Osteocyte (in vitro differentiated cells): ENCODE data around the gene GDF9. TPM values are rescaled to one million over a fixed set of nuclear protein-coding genes. Genes with fewer than 3 reads are reported as not detected.

Experiments
- DNase-seq: peaks from one replicate; pipeline ENCODE4 v3.0.0; 2021; ENCODE audit warnings: mixed read lengths; ENCODE audit not compliant: unreplicated experiment; ENCODE audit errors: extremely low spot score
- H3K27ac Mint-ChIP-seq: one replicate; pipeline ENCODE4 v1.8.0; 2021; ENCODE audit warnings: mild to moderate bottlenecking, mixed read lengths; ENCODE audit not compliant: unreplicated experiment
- H3K27me3 Mint-ChIP-seq: one replicate; pipeline ENCODE4 v1.8.0; 2021; ENCODE audit warnings: mixed read lengths; ENCODE audit not compliant: unreplicated experiment
- H3K36me3 Mint-ChIP-seq: one replicate; pipeline ENCODE4 v1.8.0; 2021; ENCODE audit warnings: mixed read lengths; ENCODE audit not compliant: unreplicated experiment
- H3K4me1 Mint-ChIP-seq: one replicate; pipeline ENCODE4 v1.8.0; 2021; ENCODE audit warnings: mixed read lengths; ENCODE audit not compliant: unreplicated experiment
- H3K4me3 Mint-ChIP-seq: one replicate; pipeline ENCODE4 v1.8.0; 2021; ENCODE audit warnings: mild to moderate bottlenecking, moderate library complexity, mixed read lengths; ENCODE audit not compliant: unreplicated experiment
- H3K9me3 Mint-ChIP-seq: one replicate; pipeline ENCODE4 v1.8.0; 2021; ENCODE audit warnings: mixed read lengths; ENCODE audit not compliant: unreplicated experiment
- total RNA-seq: library from RNA; stranded (reverse); gene quantifications from 2 replicates; pipeline ENCODE4 v1.2.1, GENCODE V29; 2021
- TF ChIP-seq, protein P1 (sequence below): fragments of 200-600 bp; sonication (generic); IDR thresholded peaks from 2 replicates; pipeline ENCODE4 v1.5.0; 2021; ENCODE audit warnings: antibody characterized with exemption, mild to moderate bottlenecking, moderate library complexity

The GDF9 gene
- total RNA-seq, 1 donor from 2014 or later, result 0.30 TPM

DNA sequence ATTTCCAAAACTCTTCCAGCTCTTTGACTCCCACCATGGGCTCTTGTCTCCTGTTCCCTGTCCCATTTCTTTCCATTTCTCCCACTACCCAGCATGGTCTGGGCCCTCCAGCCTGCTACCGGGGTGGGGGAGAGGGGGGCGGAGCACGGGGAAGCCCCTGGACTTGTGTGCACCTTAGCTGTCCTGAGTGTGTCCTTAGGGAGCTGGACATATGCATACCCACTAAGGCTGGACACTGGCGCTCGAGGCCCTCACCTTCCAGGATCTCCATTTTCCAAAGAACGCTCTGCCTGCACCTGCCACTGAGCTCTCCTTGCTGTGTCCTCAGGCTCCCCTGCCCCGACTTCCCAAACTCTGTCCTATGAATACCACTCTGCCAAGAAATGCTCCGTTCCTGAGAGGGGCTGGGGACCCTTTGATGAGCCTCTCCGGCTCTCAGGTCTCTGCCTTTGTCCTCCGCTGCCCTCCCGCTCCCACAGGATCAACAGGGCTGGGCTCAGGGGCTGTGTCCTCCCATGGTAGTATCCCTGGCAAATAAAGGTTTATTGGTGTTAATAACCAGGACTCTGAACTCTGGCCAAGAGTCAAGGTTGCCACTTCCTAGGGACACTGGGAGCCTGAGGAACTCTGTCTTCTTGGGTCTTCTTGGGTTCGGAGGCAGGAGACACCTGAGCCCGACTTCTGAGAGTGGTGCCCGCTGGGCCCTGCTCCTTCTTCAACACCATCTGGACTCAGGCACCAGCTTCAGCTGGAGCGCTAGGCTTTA is 35.0 kb downstream of the GDF9 start:
- no peak for DNase-seq
- H3K36me3 Mint-ChIP-seq, result no peaks in the 10 kb centered on the region
- no peaks in the 10 kb centered on the region for H3K27me3 Mint-ChIP-seq
- H3K4me1 Mint-ChIP-seq, result peaks cover 14% of the 10 kb centered on the region
- peak overlapping the region; percentile 71 for H3K4me3 Mint-ChIP-seq
- TF ChIP-seq, protein P1, sequence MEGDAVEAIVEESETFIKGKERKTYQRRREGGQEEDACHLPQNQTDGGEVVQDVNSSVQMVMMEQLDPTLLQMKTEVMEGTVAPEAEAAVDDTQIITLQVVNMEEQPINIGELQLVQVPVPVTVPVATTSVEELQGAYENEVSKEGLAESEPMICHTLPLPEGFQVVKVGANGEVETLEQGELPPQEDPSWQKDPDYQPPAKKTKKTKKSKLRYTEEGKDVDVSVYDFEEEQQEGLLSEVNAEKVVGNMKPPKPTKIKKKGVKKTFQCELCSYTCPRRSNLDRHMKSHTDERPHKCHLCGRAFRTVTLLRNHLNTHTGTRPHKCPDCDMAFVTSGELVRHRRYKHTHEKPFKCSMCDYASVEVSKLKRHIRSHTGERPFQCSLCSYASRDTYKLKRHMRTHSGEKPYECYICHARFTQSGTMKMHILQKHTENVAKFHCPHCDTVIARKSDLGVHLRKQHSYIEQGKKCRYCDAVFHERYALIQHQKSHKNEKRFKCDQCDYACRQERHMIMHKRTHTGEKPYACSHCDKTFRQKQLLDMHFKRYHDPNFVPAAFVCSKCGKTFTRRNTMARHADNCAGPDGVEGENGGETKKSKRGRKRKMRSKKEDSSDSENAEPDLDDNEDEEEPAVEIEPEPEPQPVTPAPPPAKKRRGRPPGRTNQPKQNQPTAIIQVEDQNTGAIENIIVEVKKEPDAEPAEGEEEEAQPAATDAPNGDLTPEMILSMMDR, result no peak
- H3K27ac Mint-ChIP-seq, result peak overlapping the region; percentile 14
- H3K9me3 Mint-ChIP-seq, result no peaks in the 10 kb centered on the region

- DNase-seq, result no peak
- H3K27me3 Mint-ChIP-seq, result no peaks in the 10 kb centered on the region
- no peaks in the 10 kb centered on the region for H3K36me3 Mint-ChIP-seq
- no peaks in the 10 kb centered on the region for H3K9me3 Mint-ChIP-seq
- peak within 1 kb of the TSS; percentile 75 for H3K27ac Mint-ChIP-seq
- H3K4me3 Mint-ChIP-seq, result peak within 1 kb of the TSS; percentile 87
- TF ChIP-seq, protein P1, result no peak
- H3K4me1 Mint-ChIP-seq, result peaks cover 14% of the 10 kb centered on the region
Measured at GRCh38 chr5:132830436-132831094, 35.7 kb downstream of the GDF9 start, which contains the start of gene SHROOM1. Gene SHROOM1 (minus strand): TSS chr5:132830647. CDS start chr5:132826140, 4,507 bp downstream.

DNA sequence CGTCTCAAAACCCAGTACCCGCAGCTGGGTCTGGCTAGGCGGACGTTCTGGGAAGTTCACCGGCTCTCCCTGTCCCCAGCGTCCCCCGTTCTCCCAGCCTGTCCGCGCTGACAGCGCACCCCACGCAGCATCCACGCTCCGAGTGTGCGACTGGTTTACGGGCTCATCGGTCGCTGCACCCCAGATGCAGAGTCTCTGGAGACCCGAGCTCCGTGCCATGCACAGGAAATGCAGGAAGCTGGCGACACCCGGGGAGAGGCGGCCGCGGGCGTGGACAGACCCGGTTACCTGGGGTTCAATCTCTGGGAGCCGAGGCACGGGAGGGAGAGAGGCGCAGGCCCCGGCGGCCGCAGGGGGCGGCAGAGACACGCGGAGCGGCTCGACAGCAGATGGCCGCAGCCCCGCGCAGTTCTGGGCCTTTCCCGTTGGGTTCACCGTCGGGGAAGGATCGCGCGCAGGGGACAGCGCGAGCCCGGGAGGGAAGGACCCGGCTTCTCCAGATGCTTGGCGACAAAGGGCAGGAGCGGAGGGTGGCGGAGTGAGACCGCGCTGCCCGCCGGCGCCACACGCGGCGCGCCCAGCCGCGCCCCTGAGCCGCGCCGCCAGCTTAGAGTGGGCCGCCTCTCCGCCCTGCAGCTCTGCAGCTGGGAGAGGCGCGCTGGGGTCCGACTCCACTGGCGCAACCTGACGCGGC is 36.4 kb downstream of the GDF9 start:
- H3K27me3 Mint-ChIP-seq, result no peaks in the 10 kb centered on the region
- H3K27ac Mint-ChIP-seq, result peak overlapping the region; percentile 75
- TF ChIP-seq, protein P1, result peak; percentile 91
- peak overlapping the region; percentile 87 for H3K4me3 Mint-ChIP-seq
- peak; percentile 91 for DNase-seq
- H3K36me3 Mint-ChIP-seq, result no peaks in the 10 kb centered on the region
- peaks cover 14% of the 10 kb centered on the region for H3K4me1 Mint-ChIP-seq
- H3K9me3 Mint-ChIP-seq, result no peaks in the 10 kb centered on the region

DNA sequence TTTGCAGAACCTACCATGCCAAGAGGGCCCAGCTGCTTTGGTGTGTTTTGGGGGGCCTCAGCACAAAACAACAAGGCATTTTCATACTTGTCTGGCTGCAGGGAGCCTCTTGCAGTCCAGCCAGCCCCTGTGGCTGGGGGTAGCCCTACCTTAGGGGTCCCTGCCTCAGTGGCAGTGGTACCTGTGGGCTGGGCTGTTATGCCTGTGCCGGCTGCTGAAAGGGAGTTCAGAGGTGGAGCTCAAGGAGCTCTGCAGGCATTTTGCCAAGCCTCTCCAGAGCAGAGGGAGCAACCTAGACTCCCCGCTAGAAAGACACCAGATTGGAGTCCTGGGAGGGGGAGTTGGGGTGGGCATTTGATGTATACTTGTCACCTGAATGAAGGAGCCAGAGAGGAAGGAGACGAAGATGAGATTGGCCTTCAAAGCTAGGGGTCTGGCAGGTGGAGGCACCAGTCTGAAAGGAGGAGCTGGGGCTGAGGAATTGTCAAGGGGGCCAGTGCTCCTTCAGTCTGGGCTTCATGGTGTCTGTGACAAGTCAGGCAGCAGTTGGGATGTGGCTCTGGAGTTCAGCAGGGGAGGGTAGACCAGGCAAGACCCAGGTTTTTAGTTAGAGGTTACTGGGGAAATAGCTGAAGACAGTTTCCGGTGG is 37.3 kb downstream of the GDF9 start:
- Mint-ChIP-seq H3K9me3 (no peaks in the 10 kb centered on the region), H3K4me3 (peak overlapping the region; percentile 87), H3K4me1 (peaks cover 14% of the 10 kb centered on the region), H3K27ac (no peak overlapping the region), H3K36me3 (no peaks in the 10 kb centered on the region), H3K27me3 (no peaks in the 10 kb centered on the region)
- TF ChIP-seq, protein P1, result no peak
- DNase-seq, result no peak
